OCI-LY1 (cell line): ENCODE measurements around the gene HIBADH.

Experiments
- CTCF ChIP-seq: fragments of 200-600 bp; sonication (generic), shearing (Covaris generic); IDR thresholded peaks from 2 replicates; pipeline ENCODE4 v1.5.1; 2017; ENCODE audit warnings: mild to moderate bottlenecking, antibody characterized with exemption, low read length, moderate library complexity, mixed read lengths
- EZH2 ChIP-seq: fragments of 200-600 bp; sonication (generic), shearing (Covaris generic); IDR thresholded peaks from 2 replicates; pipeline ENCODE4 v1.8.0; 2017; ENCODE audit warnings: borderline replicate concordance, mixed run types, mild to moderate bottlenecking, antibody characterized with exemption, low read length, moderate library complexity, mixed read lengths

- TF ChIP-seq CTCF (no peak), EZH2 (no peak)
These were observed 43.2 kb downstream of the HIBADH start for GRCh38 chr7:27619492-27619891.
